ENCODE measurements around the gene VPS36. TPM values are rescaled to one million over a fixed set of nuclear protein-coding genes. Genes with fewer than 3 reads are reported as not detected.
"Not testable (repeated sequence)": the region's sequence is repeated elsewhere in the genome, so short reads cannot be mapped to it uniquely, and the experiment has no call there.

Gene VPS36
- total RNA-seq, 1 experiment from 2014 or later = 19.2 TPM

DNA sequence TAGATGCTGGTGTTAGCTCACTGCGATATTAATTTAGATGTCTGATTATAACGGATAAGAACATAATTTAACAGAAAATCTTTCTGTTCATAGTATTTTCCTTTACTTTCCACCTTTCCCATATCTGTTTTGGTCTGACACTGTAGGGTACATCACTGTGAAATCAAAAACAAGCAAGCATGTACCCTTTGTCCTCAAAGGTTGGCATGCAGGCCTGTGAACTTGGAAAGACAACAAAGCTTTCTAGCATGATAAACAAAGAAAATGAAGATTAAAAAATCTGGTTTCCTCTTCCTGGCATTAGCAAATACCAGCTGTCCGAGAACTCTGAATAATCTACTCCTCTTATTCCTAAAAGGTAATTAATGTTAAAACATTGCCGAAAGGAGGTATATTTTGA lies 76.0 kb downstream of the VPS36 start:
- ChIA-PET POLR2A (no interaction called here), CTCF (interaction anchor here (2.0 kb wide), 1 partner anchor 76 kb away, joined by 5 read pairs; no protein-coding TSS in a partner anchor)
- ATAC-seq (no peak), DNase-seq (ENCODE audit: low spot score) (no peak)
- H3K4me3 Mint-ChIP-seq = no peak overlapping the region
- no peaks in the 10 kb centered on the region for H3K36me3 Mint-ChIP-seq
- TF ChIP-seq, protein P1, sequence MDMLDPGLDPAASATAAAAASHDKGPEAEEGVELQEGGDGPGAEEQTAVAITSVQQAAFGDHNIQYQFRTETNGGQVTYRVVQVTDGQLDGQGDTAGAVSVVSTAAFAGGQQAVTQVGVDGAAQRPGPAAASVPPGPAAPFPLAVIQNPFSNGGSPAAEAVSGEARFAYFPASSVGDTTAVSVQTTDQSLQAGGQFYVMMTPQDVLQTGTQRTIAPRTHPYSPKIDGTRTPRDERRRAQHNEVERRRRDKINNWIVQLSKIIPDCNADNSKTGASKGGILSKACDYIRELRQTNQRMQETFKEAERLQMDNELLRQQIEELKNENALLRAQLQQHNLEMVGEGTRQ (CRISPR knock-in tag; IDR thresholded peaks at IDR 0.05) = no peak
- TF ChIP-seq, protein P2, sequence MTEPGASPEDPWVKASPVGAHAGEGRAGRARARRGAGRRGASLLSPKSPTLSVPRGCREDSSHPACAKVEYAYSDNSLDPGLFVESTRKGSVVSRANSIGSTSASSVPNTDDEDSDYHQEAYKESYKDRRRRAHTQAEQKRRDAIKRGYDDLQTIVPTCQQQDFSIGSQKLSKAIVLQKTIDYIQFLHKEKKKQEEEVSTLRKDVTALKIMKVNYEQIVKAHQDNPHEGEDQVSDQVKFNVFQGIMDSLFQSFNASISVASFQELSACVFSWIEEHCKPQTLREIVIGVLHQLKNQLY (CRISPR knock-in tag; IDR thresholded peaks at IDR 0.05) = no peak
- TF ChIP-seq, protein P3, sequence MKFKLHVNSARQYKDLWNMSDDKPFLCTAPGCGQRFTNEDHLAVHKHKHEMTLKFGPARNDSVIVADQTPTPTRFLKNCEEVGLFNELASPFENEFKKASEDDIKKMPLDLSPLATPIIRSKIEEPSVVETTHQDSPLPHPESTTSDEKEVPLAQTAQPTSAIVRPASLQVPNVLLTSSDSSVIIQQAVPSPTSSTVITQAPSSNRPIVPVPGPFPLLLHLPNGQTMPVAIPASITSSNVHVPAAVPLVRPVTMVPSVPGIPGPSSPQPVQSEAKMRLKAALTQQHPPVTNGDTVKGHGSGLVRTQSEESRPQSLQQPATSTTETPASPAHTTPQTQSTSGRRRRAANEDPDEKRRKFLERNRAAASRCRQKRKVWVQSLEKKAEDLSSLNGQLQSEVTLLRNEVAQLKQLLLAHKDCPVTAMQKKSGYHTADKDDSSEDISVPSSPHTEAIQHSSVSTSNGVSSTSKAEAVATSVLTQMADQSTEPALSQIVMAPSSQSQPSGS (CRISPR knock-in tag; IDR thresholded peaks at IDR 0.05; ENCODE audit: borderline replicate concordance, low read depth) = no peak
- H3K27ac Mint-ChIP-seq = no peak overlapping the region
- H3K27me3 Mint-ChIP-seq (ENCODE audit: low read depth) = no peaks in the 10 kb centered on the region
- peaks cover 5% of the 10 kb centered on the region for H3K4me1 Mint-ChIP-seq
- no peaks in the 10 kb centered on the region for H3K9me3 Mint-ChIP-seq

DNA sequence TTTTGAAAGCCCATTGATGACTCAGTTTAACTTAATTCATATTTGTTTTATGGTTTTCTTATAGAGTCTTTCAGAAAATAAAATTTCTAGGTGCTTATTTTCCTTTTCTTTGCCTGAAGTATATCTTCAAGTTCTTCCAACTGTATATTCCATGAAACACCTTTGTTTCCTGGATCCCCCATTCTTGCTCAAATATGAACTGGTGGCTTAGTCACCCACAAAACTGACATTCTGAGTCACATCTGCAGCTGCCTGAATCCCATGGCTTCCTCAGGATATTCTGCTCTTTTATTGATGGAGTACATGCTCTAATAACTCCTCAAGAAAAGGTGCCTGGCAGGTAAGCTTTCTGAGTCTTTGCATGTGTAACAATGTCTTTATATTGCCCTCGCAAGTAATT lies 77.2 kb downstream of the VPS36 start:
- H3K4me1 Mint-ChIP-seq; POLR2A ChIA-PET; H3K27me3 Mint-ChIP-seq (ENCODE audit: low read depth); DNase-seq (ENCODE audit: low spot score); H3K9me3 Mint-ChIP-seq; ATAC-seq; H3K27ac Mint-ChIP-seq; H3K4me3 Mint-ChIP-seq; H3K36me3 Mint-ChIP-seq: not testable (repeated sequence)
- CTCF ChIA-PET = interaction anchor here (0.6 to 2.0 kb wide), 2 partner anchors 78 to 381 kb away, joined by 5 read pairs; no protein-coding TSS in a partner anchor

DNA sequence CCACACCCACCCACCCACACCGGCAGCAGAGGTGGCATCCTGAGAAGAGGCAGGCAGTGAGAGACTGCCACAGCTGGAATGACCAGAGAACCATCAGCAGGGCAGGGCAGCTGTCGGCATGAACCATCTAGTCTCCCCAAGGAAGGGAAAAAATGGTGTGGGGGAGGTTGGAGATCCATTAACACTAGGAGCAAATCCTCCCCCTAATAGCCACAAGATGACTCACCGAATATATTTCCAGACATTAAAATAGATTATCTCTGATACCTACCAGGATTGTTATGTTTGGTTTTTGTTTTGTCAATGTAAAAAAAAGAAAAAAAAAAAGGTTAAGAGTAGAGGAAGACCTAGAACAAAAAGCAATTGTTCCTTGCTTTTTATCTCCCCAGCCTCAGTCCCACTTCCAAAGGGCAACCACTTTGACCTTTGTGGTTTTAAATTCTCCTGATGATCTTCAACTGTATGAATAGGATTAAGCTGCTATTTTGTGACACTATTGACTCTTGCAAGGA lies 78.6 kb downstream of the VPS36 start:
- H3K4me1 Mint-ChIP-seq = peaks cover 5% of the 10 kb centered on the region
- no peaks in the 10 kb centered on the region for H3K9me3 Mint-ChIP-seq
- ATAC-seq (no peak), DNase-seq (ENCODE audit: low spot score) (no peak)
- no peaks in the 10 kb centered on the region for H3K27me3 Mint-ChIP-seq (ENCODE audit: low read depth)
- H3K36me3 Mint-ChIP-seq = no peaks in the 10 kb centered on the region
- no peak overlapping the region for H3K4me3 Mint-ChIP-seq
- ChIA-PET POLR2A (interaction anchor here (0.6 kb wide), 1 partner anchor 10 kb away, joined by 3 read pairs; no protein-coding TSS in a partner anchor), CTCF (no interaction called here)
- no peak overlapping the region for H3K27ac Mint-ChIP-seq
- TF ChIP-seq ELF4 (CRISPR knock-in tag; IDR thresholded peaks at IDR 0.05; ENCODE audit: low read depth) (no peak), ETV6 (CRISPR knock-in tag; IDR thresholded peaks at IDR 0.05) (no peak), TEAD1 (CRISPR knock-in tag; IDR thresholded peaks at IDR 0.05) (no peak), NR1H2 (CRISPR knock-in tag; IDR thresholded peaks at IDR 0.05) (no peak), CBFB (CRISPR knock-in tag; IDR thresholded peaks at IDR 0.05; ENCODE audit: low read depth) (no peak), FOXK1 (CRISPR knock-in tag; IDR thresholded peaks at IDR 0.05) (no peak), CREM (CRISPR knock-in tag; IDR thresholded peaks at IDR 0.05) (no peak), TCF7 (CRISPR knock-in tag; IDR thresholded peaks at IDR 0.05; ENCODE audit: low read depth) (no peak), GABPB1 (CRISPR knock-in tag; IDR thresholded peaks at IDR 0.05) (no peak), RORB (CRISPR knock-in tag; IDR thresholded peaks at IDR 0.05) (no peak)
- TF ChIP-seq, protein P4, sequence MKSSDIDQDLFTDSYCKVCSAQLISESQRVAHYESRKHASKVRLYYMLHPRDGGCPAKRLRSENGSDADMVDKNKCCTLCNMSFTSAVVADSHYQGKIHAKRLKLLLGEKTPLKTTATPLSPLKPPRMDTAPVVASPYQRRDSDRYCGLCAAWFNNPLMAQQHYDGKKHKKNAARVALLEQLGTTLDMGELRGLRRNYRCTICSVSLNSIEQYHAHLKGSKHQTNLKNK (CRISPR knock-in tag; IDR thresholded peaks at IDR 0.05) = no peak
- TF ChIP-seq, protein P5, sequence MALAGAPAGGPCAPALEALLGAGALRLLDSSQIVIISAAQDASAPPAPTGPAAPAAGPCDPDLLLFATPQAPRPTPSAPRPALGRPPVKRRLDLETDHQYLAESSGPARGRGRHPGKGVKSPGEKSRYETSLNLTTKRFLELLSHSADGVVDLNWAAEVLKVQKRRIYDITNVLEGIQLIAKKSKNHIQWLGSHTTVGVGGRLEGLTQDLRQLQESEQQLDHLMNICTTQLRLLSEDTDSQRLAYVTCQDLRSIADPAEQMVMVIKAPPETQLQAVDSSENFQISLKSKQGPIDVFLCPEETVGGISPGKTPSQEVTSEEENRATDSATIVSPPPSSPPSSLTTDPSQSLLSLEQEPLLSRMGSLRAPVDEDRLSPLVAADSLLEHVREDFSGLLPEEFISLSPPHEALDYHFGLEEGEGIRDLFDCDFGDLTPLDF (CRISPR knock-in tag; IDR thresholded peaks at IDR 0.05) = no peak
- TF ChIP-seq, protein P6, sequence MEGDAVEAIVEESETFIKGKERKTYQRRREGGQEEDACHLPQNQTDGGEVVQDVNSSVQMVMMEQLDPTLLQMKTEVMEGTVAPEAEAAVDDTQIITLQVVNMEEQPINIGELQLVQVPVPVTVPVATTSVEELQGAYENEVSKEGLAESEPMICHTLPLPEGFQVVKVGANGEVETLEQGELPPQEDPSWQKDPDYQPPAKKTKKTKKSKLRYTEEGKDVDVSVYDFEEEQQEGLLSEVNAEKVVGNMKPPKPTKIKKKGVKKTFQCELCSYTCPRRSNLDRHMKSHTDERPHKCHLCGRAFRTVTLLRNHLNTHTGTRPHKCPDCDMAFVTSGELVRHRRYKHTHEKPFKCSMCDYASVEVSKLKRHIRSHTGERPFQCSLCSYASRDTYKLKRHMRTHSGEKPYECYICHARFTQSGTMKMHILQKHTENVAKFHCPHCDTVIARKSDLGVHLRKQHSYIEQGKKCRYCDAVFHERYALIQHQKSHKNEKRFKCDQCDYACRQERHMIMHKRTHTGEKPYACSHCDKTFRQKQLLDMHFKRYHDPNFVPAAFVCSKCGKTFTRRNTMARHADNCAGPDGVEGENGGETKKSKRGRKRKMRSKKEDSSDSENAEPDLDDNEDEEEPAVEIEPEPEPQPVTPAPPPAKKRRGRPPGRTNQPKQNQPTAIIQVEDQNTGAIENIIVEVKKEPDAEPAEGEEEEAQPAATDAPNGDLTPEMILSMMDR (IDR thresholded peaks at IDR 0.05) = no peak
- TF ChIP-seq, protein P7, sequence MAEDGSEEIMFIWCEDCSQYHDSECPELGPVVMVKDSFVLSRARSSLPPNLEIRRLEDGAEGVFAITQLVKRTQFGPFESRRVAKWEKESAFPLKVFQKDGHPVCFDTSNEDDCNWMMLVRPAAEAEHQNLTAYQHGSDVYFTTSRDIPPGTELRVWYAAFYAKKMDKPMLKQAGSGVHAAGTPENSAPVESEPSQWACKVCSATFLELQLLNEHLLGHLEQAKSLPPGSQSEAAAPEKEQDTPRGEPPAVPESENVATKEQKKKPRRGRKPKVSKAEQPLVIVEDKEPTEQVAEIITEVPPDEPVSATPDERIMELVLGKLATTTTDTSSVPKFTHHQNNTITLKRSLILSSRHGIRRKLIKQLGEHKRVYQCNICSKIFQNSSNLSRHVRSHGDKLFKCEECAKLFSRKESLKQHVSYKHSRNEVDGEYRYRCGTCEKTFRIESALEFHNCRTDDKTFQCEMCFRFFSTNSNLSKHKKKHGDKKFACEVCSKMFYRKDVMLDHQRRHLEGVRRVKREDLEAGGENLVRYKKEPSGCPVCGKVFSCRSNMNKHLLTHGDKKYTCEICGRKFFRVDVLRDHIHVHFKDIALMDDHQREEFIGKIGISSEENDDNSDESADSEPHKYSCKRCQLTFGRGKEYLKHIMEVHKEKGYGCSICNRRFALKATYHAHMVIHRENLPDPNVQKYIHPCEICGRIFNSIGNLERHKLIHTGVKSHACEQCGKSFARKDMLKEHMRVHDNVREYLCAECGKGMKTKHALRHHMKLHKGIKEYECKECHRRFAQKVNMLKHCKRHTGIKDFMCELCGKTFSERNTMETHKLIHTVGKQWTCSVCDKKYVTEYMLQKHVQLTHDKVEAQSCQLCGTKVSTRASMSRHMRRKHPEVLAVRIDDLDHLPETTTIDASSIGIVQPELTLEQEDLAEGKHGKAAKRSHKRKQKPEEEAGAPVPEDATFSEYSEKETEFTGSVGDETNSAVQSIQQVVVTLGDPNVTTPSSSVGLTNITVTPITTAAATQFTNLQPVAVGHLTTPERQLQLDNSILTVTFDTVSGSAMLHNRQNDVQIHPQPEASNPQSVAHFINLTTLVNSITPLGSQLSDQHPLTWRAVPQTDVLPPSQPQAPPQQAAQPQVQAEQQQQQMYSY (CRISPR knock-in tag; IDR thresholded peaks at IDR 0.05) = no peak
- TF ChIP-seq, protein P8, sequence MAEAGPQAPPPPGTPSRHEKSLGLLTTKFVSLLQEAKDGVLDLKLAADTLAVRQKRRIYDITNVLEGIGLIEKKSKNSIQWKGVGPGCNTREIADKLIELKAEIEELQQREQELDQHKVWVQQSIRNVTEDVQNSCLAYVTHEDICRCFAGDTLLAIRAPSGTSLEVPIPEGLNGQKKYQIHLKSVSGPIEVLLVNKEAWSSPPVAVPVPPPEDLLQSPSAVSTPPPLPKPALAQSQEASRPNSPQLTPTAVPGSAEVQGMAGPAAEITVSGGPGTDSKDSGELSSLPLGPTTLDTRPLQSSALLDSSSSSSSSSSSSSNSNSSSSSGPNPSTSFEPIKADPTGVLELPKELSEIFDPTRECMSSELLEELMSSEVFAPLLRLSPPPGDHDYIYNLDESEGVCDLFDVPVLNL (CRISPR knock-in tag; IDR thresholded peaks at IDR 0.05; ENCODE audit: borderline replicate concordance, low read depth) = no peak
- TF ChIP-seq, protein P9, sequence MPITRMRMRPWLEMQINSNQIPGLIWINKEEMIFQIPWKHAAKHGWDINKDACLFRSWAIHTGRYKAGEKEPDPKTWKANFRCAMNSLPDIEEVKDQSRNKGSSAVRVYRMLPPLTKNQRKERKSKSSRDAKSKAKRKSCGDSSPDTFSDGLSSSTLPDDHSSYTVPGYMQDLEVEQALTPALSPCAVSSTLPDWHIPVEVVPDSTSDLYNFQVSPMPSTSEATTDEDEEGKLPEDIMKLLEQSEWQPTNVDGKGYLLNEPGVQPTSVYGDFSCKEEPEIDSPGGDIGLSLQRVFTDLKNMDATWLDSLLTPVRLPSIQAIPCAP (CRISPR knock-in tag; IDR thresholded peaks at IDR 0.05) = no peak

All from WTC11 (cell line).